WTC11 (cell line): ENCODE measurements around the gene CELF2. TPM values are rescaled to one million over a fixed set of nuclear protein-coding genes. Genes with fewer than 3 reads are reported as not detected.

Experiments
- ATAC-seq: fragments of 200-7000 bp; cut with Tn5 transposase; 2 replicates; pipeline ENCODE4 v1.10.0; 2021; ENCODE audit warnings: mild to moderate bottlenecking, moderate library complexity
- CTCF ChIA-PET: fragments of 300-600 bp; sonication (Branson Sonifier 250); formaldehyde crosslinking; loops from one replicate; lab custom pipeline; 2021; ENCODE audit warnings: antibody characterized with exemption; lab: Charles Lee
- POLR2A ChIA-PET: fragments of 350-600 bp; sonication (Branson Sonifier 250); formaldehyde crosslinking; loops from one replicate; lab custom pipeline; 2021; ENCODE audit warnings: antibody characterized with exemption; lab: Charles Lee
- DNase-seq: peaks from one replicate; pipeline ENCODE4 v3.0.0; 2021; ENCODE audit warnings: low spot score
- H3K27ac Mint-ChIP-seq: 2 replicates; pipeline ENCODE4 v1.8.0; 2021; ENCODE audit warnings: mixed read lengths
- H3K27me3 Mint-ChIP-seq: 2 replicates; pipeline ENCODE4 v1.8.0; 2021; ENCODE audit warnings: low read depth, mild to moderate bottlenecking, moderate library complexity, mixed read lengths
- H3K36me3 Mint-ChIP-seq: 2 replicates; pipeline ENCODE4 v1.8.0; 2021; ENCODE audit warnings: mixed read lengths
- H3K4me1 Mint-ChIP-seq: 2 replicates; pipeline ENCODE4 v1.8.0; 2022; ENCODE audit warnings: mixed read lengths
- H3K4me3 Mint-ChIP-seq: 2 replicates; pipeline ENCODE4 v1.8.0; 2021; ENCODE audit warnings: mild to moderate bottlenecking, moderate library complexity, mixed read lengths
- H3K9me3 Mint-ChIP-seq: 2 replicates; pipeline ENCODE4 v1.8.0; 2021; ENCODE audit warnings: mixed read lengths
- AR ChIP-seq: fragments of 250-450 bp; sonication (Bioruptor Pico); IDR thresholded peaks from 2 replicates; pipeline ENCODE4 v1.9.0; 2021; ENCODE audit warnings: mild to moderate bottlenecking
- ARID4B ChIP-seq: sonication (generic); formaldehyde crosslinking; IDR thresholded peaks from 2 replicates; pipeline ENCODE4 v1.8.0; 2023; ENCODE audit warnings: missing genetic modification reagents, mild to moderate bottlenecking, borderline replicate concordance
- CDX4 ChIP-seq: fragments of 250-450 bp; sonication (Bioruptor Pico); IDR thresholded peaks from 2 replicates; pipeline ENCODE4 v1.9.0; 2021; ENCODE audit warnings: moderate library complexity, mild to moderate bottlenecking, inconsistent platforms, borderline replicate concordance
- FOXJ3 ChIP-seq: sonication (generic); formaldehyde crosslinking; IDR thresholded peaks from 2 replicates; pipeline ENCODE4 v1.9.0; 2021; ENCODE audit warnings: missing genetic modification reagents, mild to moderate bottlenecking, borderline replicate concordance
- IRF2 ChIP-seq: sonication (generic); formaldehyde crosslinking; IDR thresholded peaks from 2 replicates; pipeline ENCODE4 v1.8.0; 2022; ENCODE audit warnings: low read depth, missing genetic modification reagents, borderline replicate concordance
- JAZF1 ChIP-seq: fragments of 250-450 bp; sonication (Bioruptor Pico); IDR thresholded peaks from 2 replicates; pipeline ENCODE4 v1.9.0; 2021; ENCODE audit warnings: moderate library complexity, mild to moderate bottlenecking, inconsistent platforms
- MXD4 ChIP-seq: fragments of 250-450 bp; sonication (Bioruptor Pico); IDR thresholded peaks from 2 replicates; pipeline ENCODE4 v1.8.0; 2021; ENCODE audit warnings: mild to moderate bottlenecking, moderate library complexity, borderline replicate concordance
- NFYB ChIP-seq: sonication (generic); formaldehyde crosslinking; conservative IDR thresholded peaks from 2 replicates; pipeline ENCODE4 v1.8.0; 2022; ENCODE audit warnings: low read depth, missing genetic modification reagents
- PRDM15 ChIP-seq: sonication (generic); formaldehyde crosslinking; IDR thresholded peaks from 2 replicates; pipeline ENCODE4 v1.8.0; 2022; ENCODE audit warnings: missing genetic modification reagents
- RELA ChIP-seq: sonication (generic); formaldehyde crosslinking; IDR thresholded peaks from 2 replicates; pipeline ENCODE4 v1.8.1; 2022; ENCODE audit warnings: missing genetic modification reagents, mild to moderate bottlenecking, borderline replicate concordance
- SP1 ChIP-seq: sonication (generic); formaldehyde crosslinking; conservative IDR thresholded peaks from 2 replicates; pipeline ENCODE4 v1.8.1; 2022; ENCODE audit warnings: missing genetic modification reagents
- ZBTB21 ChIP-seq: sonication (generic); formaldehyde crosslinking; IDR thresholded peaks from 2 replicates; pipeline ENCODE4 v1.8.1; 2023; ENCODE audit warnings: mild to moderate bottlenecking, missing genetic modification reagents, borderline replicate concordance
- ZBTB43 ChIP-seq: sonication (generic); formaldehyde crosslinking; IDR thresholded peaks from 2 replicates; pipeline ENCODE4 v1.8.1; 2023; ENCODE audit warnings: mild to moderate bottlenecking, missing genetic modification reagents
- ZNF281 ChIP-seq: sonication (generic); formaldehyde crosslinking; IDR thresholded peaks from 2 replicates; pipeline ENCODE4 v1.8.0; 2023; ENCODE audit warnings: mild to moderate bottlenecking, missing genetic modification reagents
- total RNA-seq: library from RNA; stranded (reverse); gene quantifications from 3 replicates; pipeline ENCODE4 v1.2.3, GENCODE V29; 2021

The CELF2 gene
- total RNA-seq, 1 experiment from 2014 or later = 24.6 TPM

GRCh38 chr10:11065567-11065966 is 47.9 kb downstream of the CELF2 start (continued):
- TF ChIP-seq ZBTB21 = no peak
- TF ChIP-seq PRDM15 (CRISPR knock-in tag) = no peak
- TF ChIP-seq RELA (CRISPR knock-in tag) = no peak
- TF ChIP-seq MXD4 = no peak
- TF ChIP-seq AR (CRISPR knock-in tag) = no peak

- peaks cover 15% of the 10 kb centered on the region for H3K4me1 Mint-ChIP-seq
- peaks cover 10% of the 10 kb centered on the region for H3K9me3 Mint-ChIP-seq
- POLR2A ChIA-PET = interaction anchor here (1.0 kb wide), 1 partner anchor 9 kb away, joined by 3 read pairs; no protein-coding TSS in a partner anchor
- H3K4me3 Mint-ChIP-seq = no peak overlapping the region
- peaks cover 9% of the 10 kb centered on the region for H3K36me3 Mint-ChIP-seq
- H3K27me3 Mint-ChIP-seq = no peaks in the 10 kb centered on the region
- CTCF ChIA-PET = interaction anchor here (1.5 kb wide), 1 partner anchor 29 kb away, joined by 4 read pairs; no protein-coding TSS in a partner anchor
- ATAC-seq = no peak
- no peak for DNase-seq
- H3K27ac Mint-ChIP-seq = no peak overlapping the region
- no peak for TF ChIP-seq IRF2 (CRISPR knock-in tag)
- TF ChIP-seq ARID4B (CRISPR knock-in tag) = no peak
- no peak for TF ChIP-seq FOXJ3 (CRISPR knock-in tag)
- no peak for TF ChIP-seq CDX4
- TF ChIP-seq ZBTB43 (CRISPR knock-in tag) = no peak
- TF ChIP-seq JAZF1 = no peak
- TF ChIP-seq SP1 (CRISPR knock-in tag) = no peak
- TF ChIP-seq PRDM15 (CRISPR knock-in tag) = no peak
- TF ChIP-seq ZNF281 (CRISPR knock-in tag) = no peak
- no peak for TF ChIP-seq NFYB (CRISPR knock-in tag)
These were observed 48.8 kb downstream of the CELF2 start for GRCh38 chr10:11066520-11066919.
